Right lobe of liver (tissue), 4 donors: ENCODE results near the gene ABLIM2.

Source experiments
- CTCF ChIP-seq, 4 donors: fragments of 200-600 bp in 3 of 4; fragments of 450-650 bp in 1 of 4; IDR thresholded peaks; one replicate each; pipeline versions ENCODE4 v1.5.1 to v1.8.0; 2016 to 2022; ENCODE audit warnings: antibody characterized with exemption in 4 of 4, mild to moderate bottlenecking in 2 of 4
- POLR2A ChIP-seq: fragments of 450-650 bp; IDR thresholded peaks from one replicate; pipeline ENCODE4 v1.6.1; 2017; ENCODE audit warnings: antibody characterized with exemption, mild to moderate bottlenecking
- donor health status: DM: no; HTN: no; CAD: no.
- donor health status: DM: no; HTN: no; CAD: no.
- donor health status: DM: no; HTN: yes; CAD: no.

- TF ChIP-seq CTCF (IDR thresholded peaks at IDR 0.05) (no peak), POLR2A (no peak)
These were observed 28.8 kb downstream of the ABLIM2 start for GRCh38 chr4:8129785-8130184.
